Keratinocyte (primary cell): ENCODE measurements around the gene PCDHA4.

Experiments
- CTCF ChIP-seq, 3 experiments: IDR thresholded peaks in 1 of 3; conservative IDR thresholded peaks in 1 of 3; optimal IDR thresholded peaks in 1 of 3; 2 replicates in 2 of 3; 3 replicates in 1 of 3; pipeline versions ENCODE3 to v1.5.1; 2011; ENCODE audit warnings: low read length in 3 of 3, mild to moderate bottlenecking in 3 of 3, moderate library complexity in 2 of 3, control low read depth in 1 of 3, inconsistent platforms in 1 of 3; ENCODE audit not compliant: insufficient read depth in 2 of 3; ENCODE audit errors: extremely low read depth in 1 of 3
- EZH2 ChIP-seq: IDR thresholded peaks from one replicate; pipeline ENCODE4 v1.6.1; 2012; ENCODE audit warnings: inconsistent platforms, mild to moderate bottlenecking, low read length, moderate library complexity

GRCh38 chr5:140855772-140856674, 49.2 kb downstream of the PCDHA4 start, which contains the start of gene PCDHA10:
- TF ChIP-seq CTCF (optimal IDR thresholded peaks at IDR 0.05 in 1 of 3, IDR thresholded peaks at IDR 0.05 in 1 of 3, conservative IDR thresholded peaks at IDR 0.05 in 1 of 3; ENCODE audit: extremely low read depth in 1 of 3, insufficient read depth in 2 of 3, low read length in 3 of 3) (no peak), EZH2 (no peak)
